HG02981 (cell line): Measurements from ENCODE around the gene SFMBT2.

Experiments used
- ATAC-seq: cut with Tn5 transposase; IDR thresholded peaks from one replicate; pipeline ENCODE4 v1.9.1; 2021; ENCODE audit warnings: mild to moderate bottlenecking, moderate library complexity; ENCODE audit not compliant: unreplicated experiment

The SFMBT2 gene

DNA sequence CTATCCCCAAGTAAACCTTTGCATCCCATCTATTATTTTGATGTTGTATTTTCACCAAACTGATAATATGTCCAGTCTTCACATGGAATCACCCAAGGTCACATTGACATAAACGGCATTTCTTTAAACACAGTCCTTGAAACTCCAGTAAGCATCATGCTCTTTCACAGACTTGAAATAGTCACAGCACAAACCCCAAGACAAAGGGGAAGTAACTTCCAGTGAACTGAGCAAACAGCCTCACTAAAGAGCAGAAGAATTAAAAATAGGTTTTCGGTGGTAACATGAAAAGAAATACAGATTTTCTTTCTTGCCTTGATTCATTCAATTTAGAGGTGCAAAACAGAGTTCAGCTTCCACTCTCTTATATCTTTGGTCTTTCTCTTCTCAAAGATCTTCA is 253.7 kb downstream of the SFMBT2 start:
- ATAC-seq: no peak

DNA sequence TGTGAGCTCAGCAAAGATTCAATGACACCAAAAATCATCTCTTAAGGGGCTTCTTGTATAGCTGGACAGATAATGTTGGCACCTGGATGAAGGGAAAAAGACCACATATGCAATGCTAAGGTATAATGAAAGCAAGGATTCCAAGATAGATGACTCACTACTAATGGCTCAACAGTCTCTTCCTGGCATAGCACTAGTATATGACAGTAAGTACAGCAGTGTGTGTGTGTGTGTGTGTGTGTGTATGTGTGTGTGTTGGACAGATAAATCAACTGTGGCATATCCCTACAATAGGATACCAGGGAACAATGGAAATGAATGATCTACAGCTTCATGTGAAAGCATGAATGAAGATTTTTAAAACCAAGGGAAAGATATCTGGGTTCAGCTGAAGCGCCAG is 257.1 kb downstream of the SFMBT2 start:
- no peak for ATAC-seq

DNA sequence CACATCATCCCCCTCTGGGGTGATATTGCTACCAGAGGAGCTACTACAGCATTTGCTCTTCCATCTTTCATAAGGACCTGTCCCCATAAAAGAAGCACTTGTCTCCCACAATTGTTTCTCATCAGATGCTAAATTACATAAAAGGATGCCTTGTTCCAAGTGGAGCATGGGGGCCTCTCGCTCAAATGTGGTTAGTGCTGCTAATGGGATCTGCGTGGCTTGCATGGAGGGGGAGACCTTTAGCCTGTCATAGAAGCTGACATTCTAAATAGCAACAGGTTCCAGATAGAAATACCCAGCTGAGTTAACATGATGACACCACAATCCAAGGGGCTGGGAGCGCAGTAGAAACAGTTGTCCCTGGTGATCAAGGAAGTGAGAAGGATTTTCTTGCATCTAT is 257.9 kb downstream of the SFMBT2 start:
- no peak for ATAC-seq

DNA sequence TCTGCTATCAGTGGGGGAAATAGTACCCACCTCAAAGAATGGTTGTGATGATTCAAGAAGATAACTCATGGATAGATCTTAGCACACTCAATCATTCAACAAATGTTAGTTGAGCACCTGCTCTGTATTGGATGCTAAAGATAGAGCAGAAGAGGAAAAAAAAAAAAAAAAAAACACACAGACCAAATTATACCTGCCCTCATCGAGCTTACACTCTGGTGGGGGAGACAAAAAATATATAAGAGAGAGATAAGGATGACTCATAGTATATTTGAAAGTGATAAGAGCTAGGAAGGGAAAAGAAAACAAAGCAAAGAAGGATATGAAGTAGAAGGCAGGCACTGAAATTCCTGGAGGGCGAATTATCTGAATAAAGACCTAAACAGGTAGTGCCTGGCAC is 258.5 kb downstream of the SFMBT2 start:
- ATAC-seq: no peak

DNA sequence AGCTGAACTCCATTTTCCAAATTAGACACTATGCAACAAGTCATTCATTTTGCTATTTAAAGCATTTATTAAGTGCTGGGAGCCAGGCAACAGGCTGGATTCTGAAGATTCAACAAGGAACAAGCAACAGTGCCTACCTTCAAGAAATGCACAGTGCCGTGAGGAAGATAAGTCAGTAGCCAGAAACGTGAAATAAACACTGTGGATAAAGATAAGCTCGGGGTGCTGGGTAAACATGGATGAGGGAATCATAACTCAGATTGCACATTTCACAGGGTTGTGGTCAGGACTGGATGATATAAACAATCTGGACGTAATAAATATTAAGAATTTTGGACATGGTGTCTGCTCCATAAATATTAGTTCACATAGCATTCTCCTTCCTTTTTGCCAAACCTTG is 259.3 kb downstream of the SFMBT2 start:
- no peak for ATAC-seq

DNA sequence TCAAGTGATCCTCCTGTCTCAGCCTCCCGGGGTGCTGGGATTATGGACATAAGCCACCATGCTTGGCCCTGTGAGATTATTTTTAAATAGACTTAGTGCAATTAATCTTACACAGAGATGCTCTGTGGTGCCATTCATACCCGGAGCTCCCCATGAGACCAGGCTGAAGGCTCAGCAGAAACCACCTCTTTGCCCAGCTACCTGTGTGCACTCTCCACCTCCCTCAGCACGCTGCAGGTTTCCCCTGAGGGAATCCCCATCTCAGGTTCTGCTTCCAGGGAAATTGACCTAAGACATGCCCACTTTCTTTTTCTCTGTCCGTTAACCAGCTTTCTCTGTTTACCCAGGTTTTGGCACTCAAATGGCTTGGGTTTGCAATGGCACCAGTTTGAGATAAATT is 260.5 kb downstream of the SFMBT2 start:
- no peak for ATAC-seq

DNA sequence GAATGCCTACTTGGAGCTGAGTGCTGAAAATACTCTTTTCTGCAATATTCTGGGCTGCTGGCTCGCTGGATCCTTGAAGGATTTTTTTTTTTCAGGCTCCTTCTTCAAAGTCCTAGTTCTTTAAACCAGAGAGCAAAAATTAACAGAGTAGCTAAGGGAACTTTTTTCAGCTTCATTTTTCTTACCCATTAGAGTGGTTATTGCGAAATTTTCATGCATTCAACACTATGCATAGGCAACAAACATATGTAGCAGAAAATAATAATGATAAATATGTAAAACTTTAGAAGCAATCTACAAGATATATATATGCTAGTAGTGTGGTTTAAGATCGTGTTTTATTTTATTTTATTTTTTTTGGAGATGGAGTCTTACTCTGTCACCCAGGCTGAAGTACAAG is 264.6 kb downstream of the SFMBT2 start:
- ATAC-seq: no peak

DNA sequence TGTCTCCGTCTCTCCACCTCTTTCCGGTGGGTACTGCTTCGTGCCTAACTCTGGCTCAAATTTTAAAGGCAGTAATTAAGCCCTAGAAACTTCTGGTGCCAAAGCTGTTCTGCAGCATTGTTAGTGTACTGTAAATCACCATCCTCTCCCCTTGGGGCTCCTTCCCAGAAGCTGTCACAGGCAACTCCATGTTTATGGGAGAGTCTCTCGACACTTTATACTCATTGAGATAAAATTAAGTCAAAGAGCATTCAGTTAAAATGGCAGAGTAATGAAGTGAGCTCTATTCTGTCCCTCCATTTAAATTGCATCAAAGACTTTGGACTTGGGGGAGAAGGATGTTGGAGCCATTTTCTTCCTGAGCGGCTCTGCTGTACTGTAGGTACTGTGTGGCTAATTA is 274.8 kb downstream of the SFMBT2 start:
- ATAC-seq: no peak

DNA sequence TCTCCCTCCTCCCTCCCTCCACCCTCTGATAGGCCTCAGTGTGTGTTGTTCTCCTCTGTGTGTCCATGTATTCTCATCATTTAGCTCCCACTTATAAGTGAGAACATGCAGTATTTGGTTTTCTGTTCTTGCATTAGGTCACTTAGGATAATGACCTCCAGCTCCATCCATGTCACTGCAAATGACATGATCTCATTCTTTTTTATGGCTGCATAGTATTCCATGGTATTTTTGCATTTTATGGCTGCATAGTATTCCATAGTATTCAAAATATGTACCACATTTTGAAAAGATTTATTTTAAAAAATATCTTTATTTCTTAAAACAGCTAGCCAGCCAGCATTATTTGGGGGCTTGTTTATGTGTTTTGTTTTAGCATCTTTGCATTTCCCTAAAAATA is 275.6 kb downstream of the SFMBT2 start:
- ATAC-seq: no peak

DNA sequence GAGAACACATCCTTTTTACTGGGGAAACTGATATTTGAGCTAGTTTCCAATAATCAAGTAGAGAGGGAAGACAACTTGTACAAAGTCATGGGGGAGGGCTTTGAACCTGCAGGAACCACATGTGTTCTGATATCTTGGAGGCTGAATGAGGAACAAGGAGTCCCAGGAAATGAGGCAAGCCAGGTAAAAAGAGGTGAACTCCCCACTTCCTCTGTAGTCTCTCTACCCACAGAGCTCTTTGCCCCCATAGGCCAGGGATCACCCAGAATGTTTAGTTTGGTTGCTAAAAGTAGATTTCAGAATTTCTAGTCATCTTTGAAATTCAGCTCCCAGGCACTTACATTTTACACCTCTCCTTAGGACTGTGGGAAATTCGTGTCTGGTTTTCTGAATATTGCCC is 276.4 kb downstream of the SFMBT2 start:
- no peak for ATAC-seq

DNA sequence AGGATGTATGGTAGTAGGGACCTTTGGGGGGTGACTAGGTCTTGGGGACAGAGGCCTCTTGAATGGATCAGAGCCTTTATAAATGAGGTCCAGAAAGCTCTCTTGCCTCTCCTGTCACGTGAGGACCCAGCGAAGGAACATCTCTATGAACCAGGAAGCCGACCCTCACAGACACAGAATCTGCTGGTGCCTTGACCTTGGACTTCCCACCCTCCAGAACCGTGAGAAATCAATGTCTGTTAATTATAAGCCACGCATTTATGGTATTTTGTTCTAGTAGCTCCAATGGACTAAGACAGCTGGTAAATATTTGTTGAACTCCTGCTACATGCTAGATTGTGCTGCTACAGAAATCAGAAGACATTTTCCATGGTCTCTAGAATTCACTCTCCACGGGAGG is 276.9 kb downstream of the SFMBT2 start:
- no peak for ATAC-seq

DNA sequence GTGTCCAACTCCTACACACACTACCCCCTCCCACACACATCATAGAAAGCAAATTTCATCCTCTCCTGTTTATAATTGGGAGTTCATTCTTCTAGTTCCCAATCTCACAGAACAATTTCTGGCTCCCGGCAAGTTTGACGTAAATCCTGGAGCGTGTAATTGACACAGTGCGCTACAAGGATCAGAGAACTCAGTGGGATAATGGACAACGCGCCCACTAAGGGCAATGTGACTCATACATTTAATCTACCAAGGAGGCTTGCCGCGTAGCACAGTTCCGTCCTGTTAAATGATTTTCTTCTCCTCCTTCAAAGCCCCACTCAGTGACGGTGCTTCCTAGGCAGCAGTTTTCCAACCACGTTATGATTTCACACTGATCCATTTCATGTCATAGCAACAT is 277.6 kb downstream of the SFMBT2 start:
- no peak for ATAC-seq

DNA sequence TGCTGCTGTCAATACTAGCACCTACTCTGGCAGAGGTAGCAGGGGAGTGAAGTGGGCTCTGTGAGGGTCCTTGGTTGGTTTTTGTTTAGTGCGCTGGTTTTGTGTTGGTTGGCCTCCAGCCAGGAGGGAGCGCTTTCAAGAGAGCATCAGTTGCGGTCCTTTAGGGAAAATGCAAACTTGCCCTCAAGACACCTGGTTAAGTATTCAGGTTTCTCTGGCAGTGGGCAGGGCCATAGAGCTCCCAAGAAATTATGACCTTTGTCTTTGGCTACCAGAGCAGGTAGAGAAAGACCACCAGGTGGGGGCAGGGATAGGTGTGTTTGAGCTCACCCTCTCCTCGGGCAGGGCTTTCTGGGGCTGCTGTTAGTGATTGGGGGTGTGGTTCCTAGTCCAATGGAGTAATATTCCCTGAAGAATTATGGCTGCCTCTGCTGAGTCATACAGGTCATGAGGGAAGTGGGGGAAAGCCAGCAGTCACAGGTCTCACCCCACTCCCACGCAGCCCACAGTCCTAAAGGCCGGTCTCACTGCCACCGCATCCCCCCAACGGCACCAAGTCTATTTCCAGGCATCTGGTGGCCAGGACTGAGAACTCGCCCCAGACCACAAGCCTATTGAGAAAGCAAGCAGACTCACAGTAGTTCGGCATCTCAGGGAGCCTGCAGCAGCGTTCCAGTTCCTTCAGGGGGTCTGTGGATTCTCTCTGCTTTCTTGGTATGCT is 280.5 kb downstream of the SFMBT2 start:
- no peak for ATAC-seq

DNA sequence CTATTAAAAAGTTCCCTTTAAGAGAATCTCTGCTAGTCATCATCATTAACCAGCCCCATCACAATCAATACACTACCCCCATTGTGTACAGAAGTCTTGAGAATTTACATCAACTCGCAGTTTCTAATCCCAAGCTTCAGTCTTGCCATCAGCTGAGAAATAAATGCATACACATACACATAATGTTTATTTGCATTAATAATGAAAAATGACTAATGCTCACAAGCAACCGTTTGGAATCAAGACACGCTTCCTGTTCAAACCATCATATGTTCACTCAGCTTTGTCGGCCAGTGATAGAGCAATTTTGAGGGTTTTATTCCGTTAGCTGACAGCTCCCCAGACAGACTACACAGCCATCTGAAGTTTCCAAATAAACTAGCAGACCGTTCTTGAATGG is 287.1 kb downstream of the SFMBT2 start:
- ATAC-seq: no peak

DNA sequence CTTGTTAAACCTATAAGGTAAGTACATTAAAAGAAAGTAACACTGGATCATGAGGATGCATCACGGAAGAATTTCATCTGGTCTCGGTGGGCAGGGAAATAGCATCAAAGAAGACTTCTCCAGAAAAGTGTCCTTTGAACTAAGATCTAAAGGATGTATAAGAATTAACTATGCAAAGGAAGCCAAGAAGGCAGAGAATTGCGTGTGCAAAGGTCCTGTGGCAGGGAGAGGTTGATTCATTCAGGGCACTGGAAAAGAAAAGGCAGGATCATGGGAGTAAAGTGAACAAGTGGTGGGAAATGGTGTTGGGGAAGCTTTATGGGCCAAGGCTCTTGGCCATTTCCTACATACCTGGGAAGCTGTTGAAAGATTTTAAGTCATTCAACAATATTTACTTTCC is 288.3 kb downstream of the SFMBT2 start:
- ATAC-seq: no peak

DNA sequence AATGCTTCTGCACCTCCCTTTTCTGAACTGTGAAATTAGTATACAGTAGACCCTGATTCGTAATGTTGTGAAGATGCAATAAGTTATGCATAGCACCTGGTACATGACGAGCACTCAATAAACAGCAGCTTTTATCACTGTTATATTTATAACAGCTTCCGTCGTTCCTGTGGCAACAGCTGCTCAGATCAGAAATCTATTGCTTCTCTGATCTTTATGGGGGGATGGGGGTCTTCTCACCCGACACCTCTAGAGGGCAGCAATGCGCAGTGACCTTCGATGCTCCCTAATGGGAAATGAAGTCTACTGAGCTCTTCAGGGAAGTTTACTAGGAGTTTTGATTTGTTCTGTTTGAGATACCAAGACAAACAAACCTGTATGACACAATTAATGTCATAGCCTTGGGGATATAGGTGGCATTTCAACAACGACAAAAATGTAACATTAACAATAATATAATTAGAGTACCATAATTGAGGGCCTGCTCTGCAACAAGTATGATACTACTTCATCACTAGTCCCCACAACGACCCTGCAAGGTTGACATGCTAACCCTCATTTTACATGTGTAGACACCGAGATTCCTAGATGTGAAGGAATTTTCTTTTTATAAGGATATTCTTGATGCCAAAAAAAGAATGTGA is 289.6 kb downstream of the SFMBT2 start:
- peak; percentile 78 for ATAC-seq

DNA sequence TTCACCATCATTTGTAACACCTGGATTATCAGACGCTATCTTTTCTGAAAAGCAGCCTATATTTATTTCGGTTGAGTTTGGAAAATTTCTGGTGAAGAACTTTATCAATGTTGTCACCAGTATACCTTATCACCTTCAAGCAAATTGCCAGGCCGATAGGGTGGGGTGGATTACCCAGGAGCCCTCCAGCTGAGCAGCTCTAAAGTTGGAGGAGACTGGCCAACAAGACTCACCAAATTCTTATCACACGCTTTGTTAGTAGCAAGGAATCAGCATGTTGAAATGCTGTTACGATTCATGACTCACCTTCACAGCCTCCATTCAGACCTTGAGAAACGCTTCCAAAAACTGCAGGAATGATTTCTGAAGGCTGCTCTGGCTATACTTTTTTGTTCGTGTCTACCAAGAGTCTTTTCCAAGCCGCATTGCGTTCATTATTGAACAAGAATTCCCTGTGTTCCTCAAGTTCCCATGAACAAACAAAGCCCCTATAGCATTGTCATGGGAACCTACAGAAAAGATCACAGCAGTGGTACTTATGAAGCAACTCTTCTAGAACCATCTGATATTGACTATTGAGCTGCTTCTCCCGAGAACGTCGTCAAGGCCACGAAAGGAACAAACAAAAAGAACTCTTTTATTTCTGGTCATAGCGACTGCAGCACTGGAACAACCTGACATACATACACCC is 291.4 kb downstream of the SFMBT2 start:
- ATAC-seq: no peak

DNA sequence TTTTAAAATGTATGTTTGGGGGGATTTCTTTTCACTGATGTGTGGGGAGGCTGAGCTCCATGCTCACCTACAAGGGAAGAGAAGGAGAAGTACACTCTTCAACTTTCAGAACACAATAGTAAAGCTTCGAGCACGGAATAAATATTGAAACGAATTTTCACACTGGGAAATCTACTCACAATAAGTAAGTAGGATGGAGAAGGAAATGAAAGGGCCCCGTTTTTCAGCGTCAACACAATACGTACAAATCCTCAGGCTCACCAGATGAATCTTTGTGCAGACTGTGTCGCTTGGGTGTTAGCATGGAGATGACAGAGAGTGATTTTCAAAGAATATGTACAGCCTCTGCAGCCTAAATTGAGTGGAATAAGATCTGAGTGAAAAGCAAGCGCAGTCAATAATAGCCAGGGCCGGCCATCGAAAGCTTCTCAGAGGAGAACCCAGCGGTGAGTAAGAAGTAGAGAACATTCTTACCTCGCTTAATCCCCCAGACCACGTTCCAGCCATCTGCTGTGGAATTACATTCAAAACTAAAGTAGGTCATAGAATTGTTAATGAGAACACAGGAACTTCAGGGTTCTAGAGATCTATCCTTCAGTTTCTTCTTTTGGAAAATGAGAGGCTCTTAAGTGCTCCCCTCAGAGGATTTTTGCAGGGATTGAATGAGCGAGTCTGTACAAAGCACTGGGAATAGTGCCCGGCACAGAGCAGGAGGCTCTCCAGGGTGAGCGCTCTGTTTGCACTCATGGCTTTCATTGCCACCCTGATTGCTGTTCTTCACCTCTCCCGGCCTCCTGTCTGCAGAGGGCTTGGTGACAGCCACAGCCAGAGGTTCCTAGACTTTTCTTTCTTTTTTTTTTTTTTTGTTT is 292.8 kb downstream of the SFMBT2 start:
- ATAC-seq: no peak

DNA sequence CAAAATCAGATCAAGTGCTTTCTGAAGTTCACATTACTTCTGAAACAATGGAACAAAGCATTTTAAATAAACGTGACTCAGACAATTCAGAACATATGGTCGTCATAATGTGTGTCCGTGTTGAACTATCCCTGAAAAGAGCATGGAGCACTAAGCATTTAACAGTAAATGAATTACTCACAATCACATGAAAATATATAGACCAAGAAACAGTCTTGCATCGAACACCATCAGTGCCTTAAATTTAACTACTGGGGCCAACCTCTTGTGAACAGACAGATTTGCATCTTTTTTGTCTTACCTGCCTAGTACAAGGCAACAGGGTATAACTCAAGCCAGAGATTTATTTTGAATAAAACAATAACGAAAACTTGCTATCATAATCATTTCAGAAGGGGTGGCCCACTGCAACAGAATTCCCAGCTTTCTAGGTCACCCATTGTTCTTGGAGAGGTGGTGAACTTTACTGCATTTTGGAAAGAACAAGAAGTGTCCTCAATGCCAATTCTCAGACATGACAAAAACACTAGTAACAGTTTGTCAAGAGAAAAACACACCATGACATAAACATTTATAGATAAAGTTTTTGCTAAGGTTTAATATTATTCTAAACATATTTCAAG is 293.5 kb downstream of the SFMBT2 start:
- no peak for ATAC-seq

DNA sequence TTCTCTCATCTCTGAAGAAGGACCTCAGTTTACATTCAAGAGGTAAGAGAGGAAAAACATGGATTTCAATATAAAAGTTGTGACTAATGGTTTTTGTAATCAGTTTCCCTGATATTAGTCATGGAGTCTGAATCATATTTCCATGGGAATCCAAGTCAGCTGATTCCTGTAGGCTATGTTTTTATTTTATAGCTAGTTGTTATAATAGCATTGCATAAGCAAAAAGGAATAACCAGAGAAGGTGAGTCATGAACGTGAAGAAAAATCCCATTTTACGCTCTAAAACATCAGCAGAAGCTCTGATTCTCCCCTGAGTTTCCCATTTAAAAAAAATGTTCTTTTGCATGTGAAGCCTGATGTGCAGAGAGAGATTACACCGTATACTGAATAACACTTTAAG is 299.3 kb downstream of the SFMBT2 start:
- no peak for ATAC-seq

DNA sequence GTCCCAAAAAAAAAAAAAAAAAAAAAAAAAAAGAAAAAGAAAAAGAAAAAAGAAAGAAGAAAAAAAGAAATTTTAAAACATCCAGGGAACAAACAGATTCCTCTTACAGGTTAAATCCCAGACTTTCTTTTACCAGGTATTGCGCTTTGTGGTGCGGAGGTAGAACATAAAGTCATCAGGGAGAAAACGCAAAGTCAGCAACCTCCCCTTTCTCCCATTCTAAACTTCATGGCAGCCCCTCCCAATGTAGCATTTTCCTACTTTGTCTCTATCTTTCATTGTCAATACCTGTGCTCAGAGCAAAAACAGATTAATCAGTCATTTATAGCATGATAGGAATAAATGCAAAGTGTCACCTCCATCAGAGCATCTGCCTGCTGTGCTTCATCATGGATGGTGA is 299.7 kb downstream of the SFMBT2 start:
- ATAC-seq: no peak
